ENCODE data around the gene GPHB5. TPM values are rescaled to one million over a fixed set of nuclear protein-coding genes. Genes with fewer than 3 reads are reported as not detected.

Gene GPHB5
- total RNA-seq, 1 donor from 2014 or later = not detected

DNA sequence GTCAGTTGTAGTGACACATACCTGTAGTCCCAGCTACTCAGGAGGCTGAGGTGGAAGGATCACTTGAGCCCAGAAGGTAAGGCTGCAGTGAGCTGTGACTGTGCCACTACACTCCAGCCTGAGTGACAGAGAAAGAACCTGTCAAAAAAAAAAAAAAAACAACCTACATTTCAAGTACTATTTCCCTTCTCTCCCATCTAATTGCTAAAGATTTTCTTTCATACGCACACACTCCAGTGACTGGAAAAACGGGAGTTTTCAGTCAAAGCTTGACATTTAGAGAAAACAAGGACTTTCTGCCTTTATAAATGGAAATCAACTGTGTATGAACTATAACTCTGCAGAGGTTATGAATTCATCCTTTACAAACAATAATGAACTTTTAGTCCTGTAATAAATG, 25.9 kb downstream of the GPHB5 start:
- TF ChIP-seq EZH2 (IDR thresholded peaks at IDR 0.05; ENCODE audit: insufficient read depth, low read length) = no peak
- TF ChIP-seq, protein P1, sequence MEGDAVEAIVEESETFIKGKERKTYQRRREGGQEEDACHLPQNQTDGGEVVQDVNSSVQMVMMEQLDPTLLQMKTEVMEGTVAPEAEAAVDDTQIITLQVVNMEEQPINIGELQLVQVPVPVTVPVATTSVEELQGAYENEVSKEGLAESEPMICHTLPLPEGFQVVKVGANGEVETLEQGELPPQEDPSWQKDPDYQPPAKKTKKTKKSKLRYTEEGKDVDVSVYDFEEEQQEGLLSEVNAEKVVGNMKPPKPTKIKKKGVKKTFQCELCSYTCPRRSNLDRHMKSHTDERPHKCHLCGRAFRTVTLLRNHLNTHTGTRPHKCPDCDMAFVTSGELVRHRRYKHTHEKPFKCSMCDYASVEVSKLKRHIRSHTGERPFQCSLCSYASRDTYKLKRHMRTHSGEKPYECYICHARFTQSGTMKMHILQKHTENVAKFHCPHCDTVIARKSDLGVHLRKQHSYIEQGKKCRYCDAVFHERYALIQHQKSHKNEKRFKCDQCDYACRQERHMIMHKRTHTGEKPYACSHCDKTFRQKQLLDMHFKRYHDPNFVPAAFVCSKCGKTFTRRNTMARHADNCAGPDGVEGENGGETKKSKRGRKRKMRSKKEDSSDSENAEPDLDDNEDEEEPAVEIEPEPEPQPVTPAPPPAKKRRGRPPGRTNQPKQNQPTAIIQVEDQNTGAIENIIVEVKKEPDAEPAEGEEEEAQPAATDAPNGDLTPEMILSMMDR (IDR thresholded peaks at IDR 0.05; ENCODE audit: insufficient read depth, low read depth, low read length) = no peak
- no peaks in the 10 kb centered on the region for H3K4me1 ChIP-seq (ENCODE audit: insufficient read depth, low read length)
- H3K36me3 ChIP-seq (ENCODE audit: insufficient read depth, low read length) = peaks cover 42% of the 10 kb centered on the region
- no peak overlapping the region for H3K4me2 ChIP-seq (ENCODE audit: low read length)
- H3K9me3 Mint-ChIP-seq (ENCODE audit: unreplicated experiment) = no peaks in the 10 kb centered on the region
- no peaks in the 10 kb centered on the region for H3K27me3 ChIP-seq (ENCODE audit: insufficient read depth, low read length)
- H3K4me3 Mint-ChIP-seq (ENCODE audit: unreplicated experiment) = no peak overlapping the region
- peaks cover 16% of the 10 kb centered on the region for H3K4me1 Mint-ChIP-seq (ENCODE audit: low read depth, unreplicated experiment)
- no peak overlapping the region for H3K9ac ChIP-seq (ENCODE audit: low read length)
- H3K27ac Mint-ChIP-seq (ENCODE audit: unreplicated experiment) = no peak overlapping the region
- no peaks in the 10 kb centered on the region for H3K79me2 ChIP-seq (ENCODE audit: insufficient read depth, low read length)
- no peak overlapping the region for H3K4me3 ChIP-seq (ENCODE audit: insufficient read depth, low read depth, low read length)
- FAIRE-seq (no peak), DNase-seq (ENCODE audit: low read depth) (no peak)
- H3K27ac ChIP-seq (ENCODE audit: low read depth, low read length) = no peak overlapping the region
- H3K36me3 Mint-ChIP-seq (ENCODE audit: low read depth, unreplicated experiment) = peaks cover 4% of the 10 kb centered on the region
- H2AFZ ChIP-seq (ENCODE audit: low read depth, low read length) = no peak overlapping the region
- no peaks in the 10 kb centered on the region for H3K27me3 Mint-ChIP-seq (ENCODE audit: low read depth, unreplicated experiment)
- no peaks in the 10 kb centered on the region for H4K20me1 ChIP-seq (ENCODE audit: insufficient read depth, low read length)
- H3K9me3 ChIP-seq (ENCODE audit: insufficient read depth, low read depth, low read length) = no peaks in the 10 kb centered on the region

DNA sequence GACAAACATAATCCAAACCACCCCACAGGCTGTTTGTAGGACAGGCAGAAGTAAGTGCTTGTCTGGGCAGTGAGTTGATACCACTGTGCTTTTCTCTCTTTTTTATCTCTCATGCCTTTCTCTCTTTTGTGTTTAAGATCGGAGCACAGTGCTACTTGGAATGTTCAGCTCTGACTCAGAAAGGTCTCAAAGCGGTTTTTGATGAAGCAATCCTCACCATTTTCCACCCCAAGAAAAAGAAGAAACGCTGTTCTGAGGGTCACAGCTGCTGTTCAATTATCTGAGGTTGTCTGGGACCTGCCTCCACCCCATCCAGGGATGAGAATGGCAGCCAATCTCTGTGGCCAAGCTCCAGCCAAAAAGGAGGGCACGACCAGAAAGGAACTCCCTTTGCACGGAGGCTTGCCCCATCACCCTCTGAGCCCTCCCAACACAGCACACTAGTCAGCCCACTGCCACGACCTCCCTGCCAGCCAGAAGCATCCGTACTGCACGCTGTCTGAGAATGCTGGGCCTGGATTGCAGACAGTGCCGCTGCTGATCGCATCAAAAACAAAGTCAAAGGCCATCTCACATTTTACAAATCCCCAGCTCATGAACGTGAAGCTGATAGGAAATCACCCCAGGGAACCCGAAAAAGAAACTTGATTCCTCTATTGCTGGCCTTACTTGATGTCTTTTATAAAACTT, 27.8 kb downstream of the GPHB5 start:
- no peaks in the 10 kb centered on the region for H3K27me3 Mint-ChIP-seq (ENCODE audit: low read depth, unreplicated experiment)
- H3K9me3 ChIP-seq (ENCODE audit: insufficient read depth, low read depth, low read length) = no peaks in the 10 kb centered on the region
- H4K20me1 ChIP-seq (ENCODE audit: insufficient read depth, low read length) = no peaks in the 10 kb centered on the region
- no peak overlapping the region for H3K27ac ChIP-seq (ENCODE audit: low read depth, low read length)
- TF ChIP-seq, protein P1 (IDR thresholded peaks at IDR 0.05; ENCODE audit: insufficient read depth, low read depth, low read length) = no peak
- TF ChIP-seq EZH2 (IDR thresholded peaks at IDR 0.05; ENCODE audit: insufficient read depth, low read length) = no peak
- H3K27me3 ChIP-seq (ENCODE audit: insufficient read depth, low read length) = no peaks in the 10 kb centered on the region
- peak overlapping the region; percentile 59 for H3K27ac Mint-ChIP-seq (ENCODE audit: unreplicated experiment)
- no peak overlapping the region for H3K9ac ChIP-seq (ENCODE audit: low read length)
- peaks cover 4% of the 10 kb centered on the region for H3K36me3 Mint-ChIP-seq (ENCODE audit: low read depth, unreplicated experiment)
- no peaks in the 10 kb centered on the region for H3K4me1 ChIP-seq (ENCODE audit: insufficient read depth, low read length)
- no peak for FAIRE-seq
- no peak overlapping the region for H3K4me3 ChIP-seq (ENCODE audit: insufficient read depth, low read depth, low read length)
- H3K4me3 Mint-ChIP-seq (ENCODE audit: unreplicated experiment) = no peak overlapping the region
- no peak overlapping the region for H3K4me2 ChIP-seq (ENCODE audit: low read length)
- no peaks in the 10 kb centered on the region for H3K79me2 ChIP-seq (ENCODE audit: insufficient read depth, low read length)
- DNase-seq (ENCODE audit: low read depth) = peak; percentile 65
- H3K36me3 ChIP-seq (ENCODE audit: insufficient read depth, low read length) = peaks cover 56% of the 10 kb centered on the region
- no peaks in the 10 kb centered on the region for H3K9me3 Mint-ChIP-seq (ENCODE audit: unreplicated experiment)
- H3K4me1 Mint-ChIP-seq (ENCODE audit: low read depth, unreplicated experiment) = peaks cover 8% of the 10 kb centered on the region
- no peak overlapping the region for H2AFZ ChIP-seq (ENCODE audit: low read depth, low read length)

DNA sequence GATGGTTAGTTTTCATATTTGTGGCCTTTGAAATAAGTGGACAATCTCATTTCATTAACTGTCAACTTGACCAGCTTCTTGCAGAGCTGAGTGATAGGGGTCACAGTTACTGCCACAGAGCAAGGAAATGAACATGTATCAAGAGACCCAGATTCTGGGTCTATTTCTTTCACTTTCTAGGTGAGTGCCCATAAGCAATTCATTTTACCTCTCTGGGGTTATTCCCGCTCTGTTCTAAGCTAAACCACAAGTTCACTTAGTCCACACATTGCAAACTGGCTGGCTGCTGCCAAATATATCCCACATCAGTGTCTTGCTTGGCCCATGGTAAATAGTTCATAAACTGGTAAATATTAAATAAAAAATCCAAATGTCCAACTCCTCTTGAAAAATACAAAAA, 29.9 kb downstream of the GPHB5 start:
- no peak for DNase-seq (ENCODE audit: low read depth)
- Histone ChIP-seq H3K9me3 (ENCODE audit: insufficient read depth, low read depth, low read length) (no peaks in the 10 kb centered on the region), H3K4me2 (ENCODE audit: low read length) (no peak overlapping the region), H3K27me3 (ENCODE audit: insufficient read depth, low read length) (no peaks in the 10 kb centered on the region), H3K9ac (ENCODE audit: low read length) (no peak overlapping the region), H3K79me2 (ENCODE audit: insufficient read depth, low read length) (no peaks in the 10 kb centered on the region), H2AFZ (ENCODE audit: low read depth, low read length) (no peak overlapping the region), H3K27ac (ENCODE audit: low read depth, low read length) (no peak overlapping the region), H3K4me3 (ENCODE audit: insufficient read depth, low read depth, low read length) (no peak overlapping the region), H4K20me1 (ENCODE audit: insufficient read depth, low read length) (no peaks in the 10 kb centered on the region), H3K4me1 (ENCODE audit: insufficient read depth, low read length) (no peaks in the 10 kb centered on the region), H3K36me3 (ENCODE audit: insufficient read depth, low read length) (peaks cover 66% of the 10 kb centered on the region)
- no peak overlapping the region for H3K4me3 Mint-ChIP-seq (ENCODE audit: unreplicated experiment)
- no peak for TF ChIP-seq EZH2 (IDR thresholded peaks at IDR 0.05; ENCODE audit: insufficient read depth, low read length)
- H3K36me3 Mint-ChIP-seq (ENCODE audit: low read depth, unreplicated experiment) = peaks cover 4% of the 10 kb centered on the region
- peaks cover 8% of the 10 kb centered on the region for H3K4me1 Mint-ChIP-seq (ENCODE audit: low read depth, unreplicated experiment)
- H3K27ac Mint-ChIP-seq (ENCODE audit: unreplicated experiment) = no peak overlapping the region
- H3K9me3 Mint-ChIP-seq (ENCODE audit: unreplicated experiment) = no peaks in the 10 kb centered on the region
- no peaks in the 10 kb centered on the region for H3K27me3 Mint-ChIP-seq (ENCODE audit: low read depth, unreplicated experiment)
- no peak for FAIRE-seq
